Activated CD4-positive, alpha-beta T cell treated with anti-CD3 and anti-CD28 coated beads for 24 hours (primary cell): ENCODE data around the gene KIZ.
A peak's percentile ranks its signal among the peaks of the same experiment; 100 is the strongest.

Experiments
- DNase-seq, 2 donors: peaks; one replicate each; pipeline ENCODE4 v3.0.0-alpha.2; 2020; ENCODE audit warnings: low read depth in 2 of 2

Gene KIZ, protein sequence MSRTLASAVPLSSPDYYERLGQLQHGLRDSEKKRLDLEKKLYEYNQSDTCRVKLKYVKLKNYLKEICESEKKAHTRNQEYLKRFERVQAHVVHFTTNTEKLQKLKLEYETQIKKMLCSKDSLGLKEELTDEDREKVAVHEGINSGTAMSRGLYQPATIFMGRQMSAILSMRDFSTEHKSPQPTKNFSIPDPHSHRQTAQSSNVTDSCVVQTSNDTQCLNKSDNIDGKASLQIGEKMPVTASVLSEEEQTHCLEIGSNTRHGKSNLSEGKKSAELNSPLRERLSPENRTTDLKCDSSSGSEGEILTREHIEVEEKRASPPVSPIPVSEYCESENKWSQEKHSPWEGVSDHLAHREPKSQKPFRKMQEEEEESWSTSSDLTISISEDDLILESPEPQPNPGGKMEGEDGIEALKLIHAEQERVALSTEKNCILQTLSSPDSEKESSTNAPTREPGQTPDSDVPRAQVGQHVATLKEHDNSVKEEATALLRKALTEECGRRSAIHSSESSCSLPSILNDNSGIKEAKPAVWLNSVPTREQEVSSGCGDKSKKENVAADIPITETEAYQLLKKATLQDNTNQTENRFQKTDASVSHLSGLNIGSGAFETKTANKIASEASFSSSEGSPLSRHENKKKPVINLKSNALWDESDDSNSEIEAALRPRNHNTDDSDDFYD

DNA sequence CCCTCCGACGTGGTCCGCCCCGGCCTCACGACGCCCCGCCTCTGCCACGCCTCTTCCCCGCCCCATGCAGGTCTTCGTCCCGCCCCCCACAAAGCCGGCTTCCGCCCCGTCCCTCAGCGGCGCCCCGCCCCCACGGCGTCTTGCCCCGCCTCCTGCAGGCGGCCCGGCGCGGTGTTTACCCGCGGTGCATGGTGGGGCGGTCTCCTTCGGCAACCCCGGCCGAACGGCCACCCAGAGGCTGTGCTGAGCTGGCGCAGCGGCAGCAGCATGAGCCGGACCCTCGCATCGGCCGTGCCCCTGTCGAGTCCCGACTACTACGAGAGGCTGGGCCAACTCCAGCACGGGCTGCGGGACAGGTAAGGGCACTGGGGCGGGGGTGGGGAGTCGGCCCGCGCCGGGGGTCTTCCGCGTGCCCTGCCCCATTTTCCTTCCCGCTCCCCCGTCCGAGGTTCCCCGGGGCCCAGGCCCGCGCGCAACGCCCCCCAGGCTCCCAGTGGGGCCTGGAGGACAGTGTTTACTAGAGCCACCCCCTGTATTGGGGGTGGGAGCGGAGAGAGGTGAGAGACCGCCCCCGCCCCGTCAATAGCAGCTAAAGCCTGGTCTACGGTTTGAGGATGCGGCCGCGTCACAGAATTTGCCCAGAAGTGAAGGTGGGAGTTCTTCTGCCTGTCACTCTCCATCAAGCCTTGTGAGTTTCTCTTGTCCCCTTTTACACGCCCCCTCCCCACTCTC lies at the start of gene KIZ:
KIZ (plus strand) TSS at position 234 of the 732 bp plus-strand sequence; CDS start at position 268, 34 bp downstream.
- DNase-seq: peak; percentile 96 to 98

DNA sequence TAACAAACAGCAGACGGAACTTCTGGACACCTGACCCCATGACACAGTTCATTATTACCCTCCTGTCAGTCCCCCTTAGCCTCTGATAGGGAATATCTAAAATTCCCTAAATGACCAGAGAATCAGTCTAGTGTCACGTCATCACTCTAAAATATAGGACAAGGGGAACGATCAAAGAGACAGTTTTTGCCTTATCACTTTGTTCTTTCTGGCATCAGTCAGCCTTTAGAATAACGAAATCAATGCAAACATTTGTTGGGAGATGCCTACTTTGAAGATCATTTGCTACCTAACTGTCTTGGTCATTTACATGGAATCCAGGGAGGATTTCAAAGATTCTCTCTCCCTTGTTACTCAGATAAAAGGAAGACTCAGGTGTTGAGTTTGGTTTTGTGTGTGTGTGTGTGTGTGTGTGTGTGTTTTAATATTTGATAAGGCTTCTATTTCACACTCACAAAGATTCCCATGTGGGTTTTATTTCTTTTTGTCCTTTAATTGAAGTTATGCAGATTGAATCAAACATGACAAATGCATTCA lies 48.0 kb upstream of the KIZ start:
- DNase-seq: no peak

DNA sequence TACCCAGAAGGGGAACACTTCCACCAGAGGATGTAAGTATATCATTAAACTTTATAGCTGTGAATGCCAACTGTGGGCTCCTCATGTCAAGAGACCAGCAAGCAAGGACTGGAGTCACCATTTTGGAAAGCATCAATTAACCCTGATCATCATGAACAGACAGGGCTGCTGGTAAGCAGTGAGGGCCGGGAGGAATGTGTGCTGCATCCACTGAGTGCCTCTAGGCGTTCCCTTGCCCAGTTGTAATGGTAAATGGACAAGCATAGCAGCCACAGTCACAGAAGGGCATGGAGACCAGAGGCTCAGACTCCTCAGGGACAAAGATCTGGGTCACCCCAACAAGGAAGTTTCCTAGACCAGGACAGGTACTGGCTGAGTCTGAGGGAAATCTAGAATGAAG lies 43.3 kb upstream of the KIZ start:
- DNase-seq: no peak

DNA sequence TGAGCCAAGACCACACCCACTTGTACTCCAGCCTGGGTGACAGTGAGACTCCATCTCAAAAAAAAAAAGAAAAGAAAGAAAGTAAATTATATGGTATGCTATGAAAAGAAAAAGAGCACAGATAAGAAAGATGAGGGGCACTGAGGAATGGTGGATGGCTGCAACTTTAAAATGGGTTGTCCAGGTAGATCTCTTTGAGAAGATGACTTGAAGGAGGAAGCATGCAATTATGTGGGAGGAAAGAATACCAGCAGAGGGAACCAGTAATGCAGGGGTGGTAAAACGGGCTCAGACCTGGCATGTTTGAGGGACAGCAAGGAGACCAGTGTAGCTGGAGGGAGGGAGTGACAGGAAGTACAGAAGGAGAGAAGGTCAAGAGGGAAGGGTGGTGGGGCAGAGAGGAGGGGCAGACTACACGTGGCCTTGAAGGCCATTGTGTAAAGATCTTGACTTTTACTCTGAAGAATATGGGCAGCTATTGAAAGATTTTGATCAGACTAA lies 42.0 kb upstream of the KIZ start:
- DNase-seq: no peak

DNA sequence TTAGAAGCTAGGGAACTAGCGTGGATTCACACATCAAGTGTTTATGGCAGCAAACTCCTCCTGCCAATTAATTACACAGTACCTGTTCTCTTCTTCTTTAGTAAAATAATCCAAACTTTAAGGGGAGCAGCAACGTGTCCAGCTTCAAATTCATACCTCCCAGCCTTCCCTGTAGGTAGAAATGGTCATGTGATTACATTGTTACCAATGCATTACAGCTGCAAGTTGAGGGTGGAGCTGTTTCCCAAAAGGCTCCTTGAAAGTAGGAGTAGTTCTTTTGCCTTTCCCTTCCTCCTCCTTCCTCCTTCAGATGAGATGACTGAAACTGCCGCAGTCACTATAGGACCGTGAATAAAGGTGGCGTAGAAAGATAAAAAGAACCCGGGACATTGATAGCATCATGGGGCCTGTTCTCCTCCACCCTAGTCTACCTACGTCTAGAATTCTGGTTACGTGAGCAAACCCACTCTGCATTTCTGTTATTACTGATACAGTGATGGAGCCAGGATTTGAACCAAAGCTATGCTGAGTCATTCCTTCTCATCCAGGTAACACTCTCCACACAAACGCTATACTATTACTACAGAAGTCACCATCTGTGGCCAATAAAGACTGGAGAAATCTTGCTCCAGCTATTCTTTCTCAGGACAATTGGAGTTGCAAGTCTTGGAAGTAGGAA lies 37.9 kb upstream of the KIZ start:
- DNase-seq: no peak

DNA sequence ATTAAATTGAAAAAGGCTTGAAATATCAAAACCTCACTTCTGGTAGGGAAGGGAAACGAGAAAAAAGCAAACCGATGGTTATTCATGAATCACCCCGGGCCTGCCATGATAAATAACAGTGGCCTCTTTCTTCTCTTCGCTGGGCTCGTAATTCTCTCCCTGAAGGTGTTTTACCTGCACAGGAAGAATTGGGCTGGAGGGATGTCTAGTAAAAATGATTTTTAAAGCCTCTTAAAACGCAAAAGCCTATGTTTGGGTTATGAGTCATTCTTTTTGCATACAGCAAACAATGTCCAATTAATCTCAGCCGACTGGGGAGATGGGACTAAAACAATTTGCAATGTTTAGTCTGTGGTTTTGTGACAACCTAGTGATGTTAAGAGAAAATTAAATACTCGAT lies 36.5 kb upstream of the KIZ start:
- no peak for DNase-seq

DNA sequence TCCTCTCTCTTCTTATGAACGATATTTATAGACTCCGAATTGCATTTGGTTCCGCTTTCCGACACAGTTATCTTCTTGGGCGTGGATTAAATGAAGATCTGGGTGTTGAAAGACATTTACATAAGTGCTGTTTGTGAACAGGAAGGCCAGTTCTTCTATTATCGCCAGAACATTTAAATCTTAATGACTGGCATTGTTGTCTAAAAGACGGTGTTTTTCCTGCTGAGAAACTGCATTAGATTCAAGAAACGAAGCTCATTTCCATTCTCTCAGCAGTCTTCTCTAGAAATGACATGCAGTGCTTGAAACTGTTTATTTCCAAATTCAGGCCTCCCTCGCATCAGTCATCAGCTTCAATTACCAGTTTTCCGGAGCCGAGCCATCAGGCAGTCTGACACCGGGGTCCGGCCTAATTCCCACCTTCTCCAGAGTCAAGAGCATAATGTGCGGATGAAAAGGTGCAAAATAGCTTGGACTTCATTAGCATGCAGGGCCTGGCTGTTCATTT lies 35.7 kb upstream of the KIZ start:
- no peak for DNase-seq

DNA sequence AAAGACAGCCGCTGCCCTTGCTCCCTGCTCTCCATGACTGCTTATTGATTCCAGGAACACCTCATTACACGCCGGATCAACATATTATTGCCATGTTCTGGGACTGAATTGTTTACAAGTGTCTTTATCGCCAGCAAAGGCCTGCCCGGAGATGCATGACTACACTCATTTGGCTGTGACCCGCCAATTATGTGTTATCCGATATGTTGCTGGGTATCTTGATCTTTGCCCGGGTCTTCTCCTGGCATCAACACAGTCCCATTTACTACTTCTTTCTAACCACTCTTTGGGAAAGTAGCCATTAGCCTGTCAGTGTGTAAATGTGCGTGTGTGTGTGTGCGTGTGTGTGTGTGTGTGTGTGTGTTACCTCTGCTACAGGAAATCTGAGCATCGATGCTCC lies 35.2 kb upstream of the KIZ start:
- DNase-seq: no peak

DNA sequence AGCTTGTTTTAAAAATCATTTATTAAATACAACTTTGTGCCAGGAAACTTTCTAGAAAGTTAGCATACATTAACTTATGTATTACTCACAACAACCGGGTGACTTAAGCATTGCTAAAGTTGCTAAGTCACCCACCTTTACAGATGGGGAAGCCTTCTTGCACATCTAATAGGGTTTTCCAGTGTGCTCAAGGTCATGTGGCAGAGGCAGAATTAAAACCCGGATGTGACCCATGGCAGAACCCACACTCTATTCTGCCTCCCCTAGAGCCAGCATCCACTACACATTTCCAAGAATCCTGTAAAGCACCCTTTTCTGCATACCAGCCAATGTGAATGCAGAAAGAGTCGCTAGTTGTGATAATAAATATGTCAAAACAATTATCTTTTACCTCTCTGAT lies 33.1 kb upstream of the KIZ start:
- no peak for DNase-seq

DNA sequence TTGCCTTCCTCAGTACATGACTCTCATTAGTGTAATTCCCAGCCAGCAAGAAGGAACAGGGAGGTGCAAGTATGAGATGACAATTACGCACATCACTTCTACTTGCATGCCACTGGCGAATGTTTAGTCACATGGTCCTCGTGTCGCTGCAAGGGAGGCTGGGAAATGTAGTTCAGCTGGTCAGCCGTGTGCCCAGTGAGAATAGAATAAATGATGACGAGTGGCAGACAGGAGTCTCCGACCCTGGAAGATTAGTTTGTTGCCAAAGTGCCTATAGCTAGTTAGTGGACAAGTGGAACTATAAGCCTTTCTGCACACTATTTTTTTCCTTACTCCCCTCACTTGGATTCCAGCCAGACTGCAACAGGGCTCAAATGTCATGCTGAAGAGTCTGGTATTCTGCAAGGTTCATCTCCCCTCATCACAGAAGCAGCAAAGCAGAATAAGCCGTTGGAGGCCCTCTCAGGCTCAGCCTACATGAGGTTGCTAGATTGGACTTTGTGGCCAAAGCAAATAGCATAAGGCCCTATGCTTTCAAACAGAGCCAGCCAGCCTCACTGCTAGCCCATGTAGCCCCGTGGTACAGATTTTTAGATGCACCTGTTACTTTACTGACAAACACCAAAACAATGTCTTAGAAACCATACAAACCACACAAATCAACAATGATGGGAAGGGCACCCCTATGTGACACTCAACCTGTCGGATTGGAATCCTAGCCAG lies 29.4 kb upstream of the KIZ start:
- DNase-seq: no peak

DNA sequence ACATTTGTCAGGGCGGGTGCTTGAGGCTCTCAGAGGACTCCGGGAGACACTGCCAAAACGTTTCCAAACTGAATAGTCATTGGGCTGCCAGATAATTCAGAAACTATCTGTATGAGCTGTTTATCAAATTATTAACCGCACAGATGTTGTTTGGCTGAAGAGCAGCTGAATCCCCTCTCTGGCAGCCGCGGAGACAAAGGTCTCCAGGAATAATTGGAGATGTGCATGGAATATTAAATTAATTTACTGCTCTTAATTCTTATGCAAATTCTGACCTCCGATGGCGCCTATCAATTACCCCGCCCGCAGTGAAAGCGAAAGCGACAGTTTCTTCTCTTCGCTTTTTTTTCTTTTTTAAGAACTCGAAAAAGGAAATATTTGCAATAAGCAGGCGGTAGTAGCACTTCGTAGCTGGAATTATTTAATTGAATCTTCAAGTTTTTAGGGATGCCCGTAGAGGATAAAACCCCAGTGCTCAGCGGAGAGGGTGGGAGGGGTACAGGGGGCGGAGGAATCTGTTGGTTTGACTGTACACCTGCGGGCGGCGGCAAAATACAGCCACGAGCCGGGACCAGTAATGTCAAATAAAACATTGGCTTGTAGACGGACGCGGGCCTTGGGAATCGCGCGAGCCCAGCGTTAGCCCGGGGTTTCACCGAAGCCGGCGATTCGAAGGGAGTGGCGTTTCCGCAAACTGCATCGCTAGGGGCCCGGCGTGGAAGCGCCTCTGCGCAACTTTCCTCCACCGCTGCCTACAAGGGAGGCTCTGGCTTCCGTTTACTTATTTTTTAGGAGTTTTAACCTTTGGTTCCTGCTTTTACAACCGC lies 25.9 kb upstream of the KIZ start:
- DNase-seq: no peak

DNA sequence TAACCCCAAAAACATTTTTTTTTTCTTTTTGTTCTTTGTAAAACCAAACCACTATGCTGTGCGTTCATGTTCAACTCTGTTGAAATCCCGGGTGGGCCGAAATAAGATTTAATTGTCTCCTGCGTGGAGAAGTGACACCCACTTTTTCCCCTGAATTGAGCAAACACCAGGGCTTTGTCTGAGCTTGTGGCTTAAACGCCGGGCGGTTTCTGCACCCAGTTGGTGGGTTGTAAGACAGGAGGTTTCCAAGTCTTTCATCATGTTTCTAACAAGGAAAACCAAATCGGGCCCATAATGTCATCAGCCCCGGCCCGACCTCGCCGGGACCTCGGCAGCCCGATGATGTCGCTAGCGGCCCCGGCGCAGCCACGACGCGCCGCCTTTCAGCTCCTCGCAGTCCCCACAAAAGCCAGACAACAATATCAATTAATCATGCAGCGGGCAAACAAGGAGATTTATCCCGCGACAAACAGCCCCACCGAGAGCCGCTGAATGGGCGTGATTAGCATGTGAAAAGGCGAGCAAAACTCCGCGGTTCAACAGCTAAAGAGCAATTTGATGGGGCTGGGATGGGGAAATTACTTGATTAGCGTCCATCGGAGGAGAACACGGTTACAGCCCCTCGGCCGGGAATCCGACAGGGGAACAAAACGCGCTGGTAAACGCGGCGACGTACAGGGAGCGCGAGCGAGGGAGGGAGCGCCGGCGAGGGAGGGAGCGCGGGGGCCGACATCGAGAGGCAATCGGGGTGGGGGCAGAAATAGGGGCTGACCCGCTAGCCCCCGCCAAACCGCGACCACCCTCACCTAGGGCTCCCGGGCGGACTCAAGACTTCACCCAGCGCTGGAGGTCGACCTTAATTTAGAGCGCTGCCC lies 25.1 kb upstream of the KIZ start:
- DNase-seq: no peak

DNA sequence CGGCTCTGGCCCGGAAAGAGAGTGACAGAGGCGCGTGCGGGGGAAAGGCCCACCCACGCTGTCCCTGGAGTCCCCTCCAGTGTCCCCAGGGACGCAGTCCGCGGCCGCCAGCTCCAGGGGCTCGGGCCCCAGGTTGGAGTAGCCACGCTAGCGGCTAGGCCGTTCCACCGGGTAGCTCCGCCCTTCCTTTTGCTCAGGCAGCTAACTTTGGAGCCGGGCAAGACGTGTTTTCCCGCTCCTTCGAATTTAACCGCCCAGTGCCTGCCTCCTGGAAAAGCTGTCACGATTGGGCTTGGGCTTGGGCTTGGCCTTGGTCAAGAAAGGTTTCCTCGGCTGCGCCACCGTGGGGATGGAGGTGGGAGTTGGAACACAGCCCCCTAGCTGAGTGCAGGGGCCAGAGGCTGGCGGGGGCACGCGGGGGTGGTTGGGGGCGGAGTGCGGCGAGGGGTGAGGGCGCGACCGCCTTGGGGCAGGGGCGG lies 24.4 kb upstream of the KIZ start:
- DNase-seq: no peak

DNA sequence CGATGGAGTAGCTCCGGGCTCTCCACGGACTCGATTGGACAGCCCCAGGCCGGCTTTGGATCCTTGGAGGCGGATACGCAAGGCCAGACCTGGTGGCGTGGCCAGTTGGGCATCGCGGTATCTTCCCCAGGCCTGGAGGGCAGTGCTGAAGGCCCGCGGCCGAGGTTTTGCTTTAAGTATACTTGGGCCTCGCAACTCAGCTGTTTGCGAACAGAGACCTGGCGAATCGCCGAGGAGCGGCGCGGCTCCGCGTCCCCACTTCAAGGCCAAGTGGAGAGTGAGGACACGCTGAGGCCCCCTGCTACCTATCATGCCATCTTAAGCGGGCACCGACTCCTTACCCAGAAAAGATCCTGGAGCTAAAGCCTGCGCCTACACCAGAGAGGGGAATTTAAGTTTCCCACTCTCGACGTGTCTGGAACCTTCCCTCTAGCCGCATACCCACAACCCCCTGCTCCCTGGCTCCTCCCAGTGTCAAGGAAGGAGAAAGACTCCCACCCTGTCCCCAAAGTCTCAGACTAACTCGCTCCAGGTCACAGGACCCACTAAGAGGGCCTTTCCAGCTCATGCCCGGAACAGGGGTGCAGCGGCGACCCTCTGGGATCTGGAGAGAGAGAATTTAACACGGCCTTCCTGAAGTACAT lies 23.8 kb upstream of the KIZ start:
- DNase-seq: no peak

DNA sequence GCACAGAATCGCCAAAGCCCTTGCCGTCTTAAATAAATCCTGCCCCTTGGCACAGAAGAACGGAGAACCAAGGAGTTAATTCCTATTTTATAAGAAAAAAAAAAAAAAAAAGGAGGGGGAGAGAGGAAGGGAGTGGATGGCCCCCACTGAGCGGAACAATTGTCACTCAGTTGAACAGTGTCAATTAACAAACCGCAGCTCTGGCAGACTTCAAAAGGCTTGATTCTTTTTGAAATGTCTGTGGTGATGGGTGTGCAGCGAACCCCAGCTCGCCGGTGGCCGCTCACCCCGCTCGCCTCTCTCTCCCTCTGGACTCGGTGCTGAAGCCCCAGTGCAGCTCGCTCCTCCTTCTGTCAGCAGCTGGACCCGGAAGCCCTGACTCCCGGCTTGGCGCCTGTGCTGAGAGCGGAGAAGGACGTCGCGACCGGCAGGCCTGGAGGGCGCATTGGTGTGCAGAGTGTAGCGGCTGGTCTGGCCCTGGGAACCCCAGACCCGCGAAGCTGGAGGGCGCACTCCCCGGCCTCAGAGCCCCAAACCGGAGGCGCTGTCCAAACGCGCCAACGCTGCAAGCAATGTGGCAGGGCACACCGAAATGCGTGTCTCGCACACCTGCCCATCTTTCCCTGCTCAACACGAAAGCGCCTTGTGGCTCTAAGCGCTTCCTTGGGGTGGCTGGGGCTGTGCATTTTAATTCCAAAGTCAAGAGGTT lies 23.1 kb upstream of the KIZ start:
- no peak for DNase-seq

DNA sequence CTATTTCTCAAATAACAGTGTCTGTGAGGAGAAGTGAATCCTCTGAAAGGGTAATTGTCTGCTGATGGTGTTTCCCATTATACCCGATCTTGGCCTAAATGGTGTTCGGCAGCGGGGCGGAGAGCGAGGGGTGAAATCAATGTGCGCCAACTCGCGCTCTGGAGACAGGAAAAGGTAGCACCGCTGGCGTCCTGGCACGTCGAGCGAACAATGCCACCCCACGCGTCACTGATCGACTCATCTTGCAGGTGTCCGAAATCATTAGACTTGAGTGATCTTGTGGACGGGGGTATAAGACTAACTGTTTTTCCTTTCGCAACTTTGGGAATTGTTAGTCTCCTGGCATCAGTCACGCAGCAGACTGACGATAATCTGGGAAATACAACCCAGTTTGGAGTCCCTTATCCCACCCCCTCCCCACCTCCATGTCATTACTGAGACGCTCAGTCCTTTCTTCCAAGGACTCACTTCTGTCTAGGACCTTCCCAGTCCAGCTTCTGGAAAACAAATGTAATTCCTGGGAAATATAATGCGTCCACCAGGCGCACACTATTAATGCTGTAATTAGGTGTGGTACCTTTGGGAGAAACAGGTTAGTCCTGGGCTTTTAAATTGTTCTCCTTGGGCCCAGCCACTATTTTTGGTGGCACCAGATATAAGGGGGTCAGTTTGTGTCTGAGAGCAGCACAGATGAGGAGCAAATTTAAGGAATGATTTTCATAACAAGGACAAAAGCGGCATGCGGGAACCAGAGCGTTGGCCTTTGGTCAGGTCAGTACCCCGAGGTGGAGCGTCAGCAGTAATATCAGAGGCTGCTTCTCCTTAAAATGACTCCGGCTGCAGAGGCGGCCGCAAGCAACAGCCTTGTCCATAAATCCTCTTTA lies 22.1 kb upstream of the KIZ start:
- no peak for DNase-seq

DNA sequence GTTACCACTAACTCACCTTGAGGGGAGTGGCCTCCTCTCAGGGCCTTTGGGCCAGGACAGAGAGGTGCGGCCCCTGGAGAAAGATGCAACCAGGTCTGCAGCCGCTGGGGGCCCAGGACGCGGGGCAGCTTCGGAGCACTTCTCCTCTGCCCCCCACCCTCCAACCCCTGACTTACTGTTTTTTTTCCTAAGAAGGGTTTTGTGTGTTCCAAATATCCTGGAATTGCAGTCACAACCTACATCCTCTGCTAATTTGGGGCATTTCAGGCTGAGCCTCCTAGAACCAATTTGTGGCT lies 21.5 kb upstream of the KIZ start:
- no peak for DNase-seq
